Kidney epithelial cell (primary cell): Measurements from ENCODE around the gene CACNA1A. TPM values are rescaled to one million over a fixed set of nuclear protein-coding genes. Genes with fewer than 3 reads are reported as not detected.

Experiments
- DNase-seq: peaks from one replicate; pipeline ENCODE4 v3.0.0-alpha.2; 2010; ENCODE audit warnings: low read depth
- H3K27me3 ChIP-seq: 2 replicates; pipeline ENCODE4 v1.6.0; 2011; ENCODE audit warnings: low read length; ENCODE audit not compliant: control insufficient read depth, insufficient read depth
- H3K36me3 ChIP-seq: 2 replicates; pipeline ENCODE4 v1.5.1; 2011; ENCODE audit warnings: low read length; ENCODE audit not compliant: control insufficient read depth, insufficient read depth
- H3K4me3 ChIP-seq: 2 replicates; pipeline ENCODE4 v1.5.1; 2011; ENCODE audit warnings: low read depth, mild to moderate bottlenecking, control low read depth, low read length
- CTCF ChIP-seq: IDR thresholded peaks from 2 replicates; pipeline ENCODE4 v1.5.1; 2011; ENCODE audit warnings: mild to moderate bottlenecking, moderate library complexity, low read length, control low read depth, inconsistent platforms; ENCODE audit not compliant: insufficient read depth, poor library complexity, severe bottlenecking
- total RNA-seq: library from RNA; depleted of rRNA; stranded (reverse); fragments of >200 nt; gene quantifications from 2 replicates; pipeline ENCODE4 v1.2.3, GENCODE V29; 2015

CACNA1A gene
- total RNA-seq, 1 donor from 2014 or later = 0.29 TPM

GRCh38 chr19:13411899-13412298 is 94.4 kb downstream of the CACNA1A start:
- TF ChIP-seq CTCF = no peak
- no peaks in the 10 kb centered on the region for H3K36me3 ChIP-seq
- H3K27me3 ChIP-seq = no peaks in the 10 kb centered on the region
- no peak overlapping the region for H3K4me3 ChIP-seq
- no peak for DNase-seq

GRCh38 chr19:13410946-13411345 is 95.3 kb downstream of the CACNA1A start:
- Histone ChIP-seq H3K36me3 (no peaks in the 10 kb centered on the region), H3K4me3 (no peak overlapping the region), H3K27me3 (no peaks in the 10 kb centered on the region)
- TF ChIP-seq CTCF = no peak
- no peak for DNase-seq

GRCh38 chr19:13408889-13409518 is 97.3 kb downstream of the CACNA1A start:
- H3K36me3 ChIP-seq = no peaks in the 10 kb centered on the region
- no peak overlapping the region for H3K4me3 ChIP-seq
- no peak for DNase-seq
- no peaks in the 10 kb centered on the region for H3K27me3 ChIP-seq
- TF ChIP-seq CTCF = no peak

GRCh38 chr19:13404236-13404635 is 102.0 kb downstream of the CACNA1A start:
- Histone ChIP-seq H3K36me3 (no peaks in the 10 kb centered on the region), H3K4me3 (no peak overlapping the region), H3K27me3 (no peaks in the 10 kb centered on the region)
- DNase-seq = no peak
- TF ChIP-seq CTCF = no peak

- no peak for TF ChIP-seq CTCF
- no peaks in the 10 kb centered on the region for H3K27me3 ChIP-seq
- no peak for DNase-seq
- H3K36me3 ChIP-seq = no peaks in the 10 kb centered on the region
- H3K4me3 ChIP-seq = no peak overlapping the region
Observed at GRCh38 chr19:13401388-13401787, 104.9 kb downstream of the CACNA1A start.

GRCh38 chr19:13400296-13400695 is 106.0 kb downstream of the CACNA1A start:
- Histone ChIP-seq H3K4me3 (no peak overlapping the region), H3K27me3 (no peaks in the 10 kb centered on the region), H3K36me3 (no peaks in the 10 kb centered on the region)
- TF ChIP-seq CTCF = no peak
- DNase-seq = no peak
